GM10266 (cell line): Measurements from ENCODE around the gene LAPTM5.

Source experiments
- DNase-seq: peaks from one replicate; pipeline ENCODE4 v3.0.0; 2012; ENCODE audit errors: extremely low spot score
- CTCF ChIP-seq: IDR thresholded peaks from 2 replicates; pipeline ENCODE4 v1.5.1; 2012; ENCODE audit warnings: mild to moderate bottlenecking, low read depth; ENCODE audit not compliant: control insufficient read depth, insufficient read depth; ENCODE audit errors: missing control alignments

Gene LAPTM5

GRCh38 chr1:30780409-30780808, 22.8 kb upstream of the LAPTM5 start:
- DNase-seq: no peak
- no peak for TF ChIP-seq CTCF

- DNase-seq: peak; percentile 85
- peak; percentile 99 for TF ChIP-seq CTCF
These were observed 21.9 kb upstream of the LAPTM5 start for GRCh38 chr1:30779294-30780071.

- TF ChIP-seq CTCF: no peak
- DNase-seq: no peak
These were observed 21.4 kb upstream of the LAPTM5 start for GRCh38 chr1:30778979-30779293.

- no peak for DNase-seq
- no peak for TF ChIP-seq CTCF
These were observed 20.8 kb upstream of the LAPTM5 start for GRCh38 chr1:30778154-30778978.

- DNase-seq: no peak
- peak; percentile 1 for TF ChIP-seq CTCF
These were observed 20.3 kb upstream of the LAPTM5 start for GRCh38 chr1:30777904-30778153.

GRCh38 chr1:30777060-30777903, 19.7 kb upstream of the LAPTM5 start:
- TF ChIP-seq CTCF: no peak
- no peak for DNase-seq
